Thymus (tissue), 11 donors: ENCODE data around the gene CUL9. TPM values are rescaled to one million over a fixed set of nuclear protein-coding genes. Genes with fewer than 3 reads are reported as not detected.

Experiments
- DNase-seq, 9 donors: peaks; one replicate each; pipeline ENCODE4 v3.0.0-alpha.2; 2013; ENCODE audit warnings: low spot score in 9 of 9, low read depth in 6 of 9, missing footprints in 1 of 9
- H3K27ac ChIP-seq, 2 donors: one replicate each; pipeline ENCODE4 v1.5.1; 2013; ENCODE audit warnings: control low read depth in 1 of 2, low read depth in 1 of 2, low read length in 1 of 2, mild to moderate bottlenecking in 1 of 2, moderate library complexity in 1 of 2
- H3K27me3 ChIP-seq, 2 donors: one replicate each; pipeline ENCODE4 v1.5.1; 2013; ENCODE audit warnings: low read length in 1 of 2; ENCODE audit not compliant: control insufficient read depth in 2 of 2, insufficient read depth in 1 of 2
- H3K36me3 ChIP-seq, 2 donors: one replicate each; pipeline ENCODE4 v1.5.1; 2013; ENCODE audit warnings: low read length in 1 of 2, mild to moderate bottlenecking in 1 of 2, moderate library complexity in 1 of 2; ENCODE audit not compliant: control insufficient read depth in 2 of 2, insufficient read depth in 2 of 2
- H3K4me1 ChIP-seq, 2 donors: one replicate each; pipeline ENCODE4 v1.5.1; 2013; ENCODE audit warnings: low read length in 2 of 2; ENCODE audit not compliant: control insufficient read depth in 2 of 2, insufficient read depth in 2 of 2
- H3K4me3 ChIP-seq, 2 donors: one replicate each; pipeline ENCODE4 v1.5.1; 2013; ENCODE audit warnings: low read length in 2 of 2, control low read depth in 1 of 2, mild to moderate bottlenecking in 1 of 2
- H3K9me3 ChIP-seq, 2 donors: one replicate each; pipeline ENCODE4 v1.5.1; 2013; ENCODE audit warnings: low read length in 1 of 2, mild to moderate bottlenecking in 1 of 2; ENCODE audit not compliant: control insufficient read depth in 2 of 2, insufficient read depth in 1 of 2
- WGBS: extraction: QIAGEN DNeasy Blood & Tissue Kit; methylation state at CpG from one replicate; pipeline ENCODE4 v1.1.7; 2013; 5-methylcytosine and 5-hydroxymethylcytosine counted together
- polyA plus RNA-seq: library from polyadenylated mRNA; stranded (reverse); fragments of 200-250 nt; gene quantifications from one replicate; pipeline ENCODE4 v1.2.3, GENCODE V29; 2013
- total RNA-seq: library from RNA; stranded (reverse); fragments of 120-200 nt; gene quantifications from one replicate; pipeline ENCODE4 v1.2.4, GENCODE V29; 2013
- donor health status: healthy.

CUL9 gene
- total and polyA plus RNA-seq, 2 donors: 25.3 to 119 TPM

GRCh38 chr6:43202451-43202850 lies 20.5 kb downstream of the CUL9 start:
- peaks cover 42 to 54% of the 10 kb centered on the region in 2 donors for H3K36me3 ChIP-seq
- no peak overlapping the region for H3K27ac ChIP-seq
- DNase-seq: no peak
- H3K27me3 ChIP-seq: no peaks in the 10 kb centered on the region
- H3K9me3 ChIP-seq: peaks cover 0 to 4% of the 10 kb centered on the region in 2 donors
- H3K4me3 ChIP-seq: no peak overlapping the region
- H3K4me1 ChIP-seq: no peaks in the 10 kb centered on the region
- WGBS: 97% methylated on average over 5 of the region's 5 CpGs

DNA sequence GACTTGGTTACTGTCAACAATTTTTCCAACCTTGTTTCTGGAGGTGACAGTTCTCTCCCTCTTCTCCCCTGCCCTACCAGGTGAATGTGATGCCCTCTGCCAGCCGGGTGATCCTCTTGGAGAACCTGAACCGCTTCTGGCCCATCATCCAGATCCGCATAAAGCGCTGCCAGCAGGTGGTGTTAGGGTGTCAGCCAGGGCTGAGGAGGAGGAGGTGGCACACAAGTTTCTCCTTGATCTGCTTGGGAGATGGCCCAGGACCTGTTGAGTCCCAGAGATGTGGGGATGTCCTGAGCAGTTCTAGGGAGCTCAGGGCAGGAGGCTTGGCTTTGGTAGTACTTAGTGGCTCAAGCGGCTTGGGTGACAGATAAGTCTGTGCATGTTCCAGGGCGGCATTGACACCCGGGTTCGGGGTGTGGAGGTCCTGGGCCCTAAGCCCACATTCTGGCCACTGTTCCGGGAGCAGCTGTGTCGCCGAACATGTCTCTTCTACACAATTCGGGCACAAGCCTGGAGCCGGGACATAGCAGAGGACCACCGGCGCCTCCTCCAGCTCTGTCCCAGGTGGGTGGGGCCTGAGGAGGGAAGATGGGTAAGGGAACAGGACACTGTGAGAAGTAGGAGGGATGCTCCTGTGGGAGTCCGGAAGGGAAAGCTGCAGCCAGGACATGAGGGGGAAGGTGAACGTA lies 21.2 kb downstream of the CUL9 start:
- DNase-seq: no peak
- 97% methylated on average over 17 of the region's 17 CpGs for WGBS

GRCh38 chr6:43203718-43204095 lies 21.7 kb downstream of the CUL9 start:
- Histone ChIP-seq H3K27ac (no peak overlapping the region), H3K4me3 (no peak overlapping the region), H3K4me1 (no peaks in the 10 kb centered on the region), H3K36me3 (peaks cover 39 to 46% of the 10 kb centered on the region in 2 donors), H3K9me3 (peaks cover 0 to under 1% of the 10 kb centered on the region in 2 donors), H3K27me3 (no peaks in the 10 kb centered on the region)
- DNase-seq: no peak
- 97% methylated on average over 8 of the region's 8 CpGs for WGBS

More for the DNA sequence above, 21.2 kb downstream of the CUL9 start:
- H3K9me3 ChIP-seq: peaks cover 0 to 4% of the 10 kb centered on the region in 2 donors
- no peaks in the 10 kb centered on the region for H3K4me1 ChIP-seq
- H3K4me3 ChIP-seq: no peak overlapping the region
- peaks cover 39 to 50% of the 10 kb centered on the region in 2 donors for H3K36me3 ChIP-seq
- H3K27me3 ChIP-seq: no peaks in the 10 kb centered on the region
- H3K27ac ChIP-seq: no peak overlapping the region

DNA sequence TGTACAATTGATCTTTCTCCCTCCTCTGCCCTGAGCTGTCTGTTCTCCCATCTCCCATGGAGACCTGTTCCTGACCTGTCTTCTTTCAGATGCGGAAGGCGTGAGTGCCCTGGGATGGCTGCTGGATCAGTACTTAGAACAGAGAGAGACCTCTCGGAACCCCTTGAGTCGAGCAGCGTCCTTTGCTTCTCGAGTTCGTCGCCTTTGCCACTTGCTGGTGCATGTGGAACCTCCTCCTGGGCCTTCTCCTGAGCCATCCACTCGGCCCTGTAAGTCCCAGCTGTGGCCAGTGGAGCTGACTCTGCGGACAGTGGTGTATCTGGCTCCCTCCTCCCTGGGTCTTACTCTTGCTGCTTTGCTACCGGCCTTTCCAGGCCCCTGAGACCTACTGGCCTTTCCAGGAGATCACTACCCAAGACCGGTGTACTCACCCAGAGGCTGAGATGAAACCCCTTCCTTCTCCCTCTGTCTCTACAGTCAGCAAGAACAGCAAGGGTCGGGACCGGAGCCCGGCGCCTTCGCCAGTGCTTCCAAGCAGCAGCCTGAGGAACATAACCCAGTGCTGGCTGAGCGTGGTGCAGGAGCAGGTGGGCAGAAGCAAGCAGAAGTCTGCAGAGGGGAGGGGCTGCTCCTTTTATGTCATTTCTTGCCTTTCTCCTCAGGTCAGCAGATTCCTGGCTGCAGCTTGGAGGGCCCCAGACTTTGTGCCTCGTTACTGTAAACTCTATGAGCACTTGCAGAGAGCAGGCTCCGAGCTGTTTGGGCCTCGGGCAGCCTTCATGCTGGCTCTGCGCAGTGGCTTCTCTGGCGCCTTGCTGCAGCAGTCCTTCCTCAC lies 22.5 kb downstream of the CUL9 start:
- Histone ChIP-seq H3K36me3 (peaks cover 39 to 41% of the 10 kb centered on the region in 2 donors), H3K4me1 (no peaks in the 10 kb centered on the region)
- no peak for DNase-seq

GRCh38 chr6:43205849-43206248 lies 23.9 kb downstream of the CUL9 start:
- Histone ChIP-seq H3K4me1 (no peaks in the 10 kb centered on the region), H3K27ac (no peak overlapping the region), H3K9me3 (no peaks in the 10 kb centered on the region), H3K27me3 (no peaks in the 10 kb centered on the region), H3K36me3 (peaks cover 25 to 28% of the 10 kb centered on the region in 2 donors), H3K4me3 (no peak overlapping the region)
- no peak for DNase-seq
- 98% methylated on average over 10 of the region's 10 CpGs for WGBS

More for the DNA sequence above, 22.5 kb downstream of the CUL9 start:
- WGBS: 99% methylated on average over 23 of the region's 23 CpGs
- Histone ChIP-seq H3K27me3 (no peaks in the 10 kb centered on the region), H3K9me3 (no peaks in the 10 kb centered on the region), H3K27ac (no peak overlapping the region), H3K4me3 (no peak overlapping the region)

DNA sequence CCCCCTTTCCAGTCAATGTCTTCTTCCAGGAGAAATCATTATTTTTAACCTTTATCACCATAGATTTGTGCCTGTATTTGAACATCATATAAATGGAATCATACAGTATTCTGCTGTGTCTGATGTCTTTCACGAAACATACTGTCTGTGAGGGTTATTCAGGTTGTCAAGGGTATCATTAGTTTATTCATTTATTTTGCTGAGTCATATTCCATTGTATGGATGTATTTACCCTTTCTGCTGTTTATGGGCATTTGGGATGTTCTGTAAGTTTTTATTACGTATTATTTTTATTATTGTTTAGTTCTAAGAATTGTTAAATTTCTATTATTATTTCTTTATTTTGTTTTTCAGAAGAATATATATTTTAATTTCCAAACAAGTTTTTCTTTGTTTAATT lies 25.3 kb downstream of the CUL9 start:
- Histone ChIP-seq H3K27me3 (no peaks in the 10 kb centered on the region), H3K4me3 (no peak overlapping the region), H3K9me3 (no peaks in the 10 kb centered on the region), H3K27ac (no peak overlapping the region), H3K4me1 (no peaks in the 10 kb centered on the region), H3K36me3 (peaks cover 20 to 25% of the 10 kb centered on the region in 2 donors)
- no peak for DNase-seq
- 97% methylated on average over 2 of the region's 2 CpGs for WGBS

GRCh38 chr6:43211955-43212354 lies 30.0 kb downstream of the CUL9 start:
- H3K27ac ChIP-seq: no peak overlapping the region
- WGBS: 94% methylated on average over 1 of the region's 1 CpG
- H3K4me1 ChIP-seq: no peaks in the 10 kb centered on the region
- no peak for DNase-seq
- no peak overlapping the region for H3K4me3 ChIP-seq
- no peaks in the 10 kb centered on the region for H3K9me3 ChIP-seq
- H3K27me3 ChIP-seq: no peaks in the 10 kb centered on the region
- H3K36me3 ChIP-seq: peaks cover 13 to 28% of the 10 kb centered on the region in 2 donors

- Histone ChIP-seq H3K4me1 (no peaks in the 10 kb centered on the region), H3K9me3 (no peaks in the 10 kb centered on the region), H3K4me3 (no peak overlapping the region), H3K27ac (no peak overlapping the region), H3K36me3 (peaks cover 17 to 34% of the 10 kb centered on the region in 2 donors), H3K27me3 (no peaks in the 10 kb centered on the region)
- DNase-seq: no peak
- WGBS: 96% methylated on average over 11 of the region's 11 CpGs
These were observed 31.4 kb downstream of the CUL9 start for GRCh38 chr6:43213431-43213830.

- H3K36me3 ChIP-seq: peaks cover 20 to 35% of the 10 kb centered on the region in 2 donors
- H3K4me1 ChIP-seq: no peaks in the 10 kb centered on the region
- no peak for DNase-seq
- 98% methylated on average over 8 of the region's 8 CpGs for WGBS
- H3K9me3 ChIP-seq: no peaks in the 10 kb centered on the region
- no peak overlapping the region for H3K27ac ChIP-seq
- H3K27me3 ChIP-seq: no peaks in the 10 kb centered on the region
- H3K4me3 ChIP-seq: no peak overlapping the region
These were observed 33.1 kb downstream of the CUL9 start for GRCh38 chr6:43215066-43215465.
